ENCODE measurements around the gene PLCL1. TPM values are rescaled to one million over a fixed set of nuclear protein-coding genes. Genes with fewer than 3 reads are reported as not detected.
"Not testable (repeated sequence)": the region's sequence is repeated elsewhere in the genome, so short reads cannot be mapped to it uniquely, and the experiment has no call there.

PLCL1 gene
- total and polyA plus RNA-seq, 7 donors = 4.3 to 25.4 (median 12.6) TPM

- Histone ChIP-seq H3K36me3 (ENCODE audit: insufficient read depth in 1 of 2, low read depth in 1 of 2) (no peaks in the 10 kb centered on the region), H3K4me3 (no peak overlapping the region), H3K27me3 (ENCODE audit: insufficient read depth in 3 of 3, low read length in 2 of 3) (no peaks in the 10 kb centered on the region), H3K9me3 (no peaks in the 10 kb centered on the region), H3K27ac (no peak overlapping the region), H3K4me1 (no peaks in the 10 kb centered on the region)
- 2 to 16% (median 9%) methylated on average over 1 of the region's 1 CpG for WGBS, 3 donors
- DNase-seq (no peak), ATAC-seq (no peak)
- TF ChIP-seq CTCF (IDR thresholded peaks at IDR 0.05) = no peak
- intact Hi-C loops (cut with DNase I) = no loop called here
These were observed 387.3 kb downstream of the PLCL1 start for GRCh38 chr2:198191651-198192050.

- 71 to 84% (median 72%) methylated on average over 7 of the region's 7 CpGs for WGBS, 3 donors
- H3K36me3 ChIP-seq (ENCODE audit: insufficient read depth in 1 of 2, low read depth in 1 of 2); H3K9me3 ChIP-seq; H3K27ac ChIP-seq; ATAC-seq; H3K27me3 ChIP-seq (ENCODE audit: insufficient read depth in 3 of 3, low read length in 2 of 3); H3K4me3 ChIP-seq; DNase-seq; H3K4me1 ChIP-seq; intact Hi-C loops (cut with DNase I): not testable (repeated sequence)
These were observed 392.2 kb downstream of the PLCL1 start for GRCh38 chr2:198196556-198196955.

Other genes starting within 250 kb of the PLCL1 start
- gene RFTN2, start 129.0 kb upstream of the PLCL1 start, total RNA-seq = 1 to 10 TPM in 3 of 4 donors, under 1 TPM in 1; 0.92 to 5.4 (median 2.2) TPM
- under 1 TPM; 0.57 to 0.64 (median 0.61) TPM for gene RFTN2, start 129.0 kb upstream of the PLCL1 start, polyA plus RNA-seq
- gene MARS2, start 99.2 kb upstream of the PLCL1 start, total RNA-seq = 10 to 100 TPM in 1 of 4 donors, 1 to 10 TPM in 3; 5.9 to 12.6 (median 7.3) TPM
- gene MARS2, start 99.2 kb upstream of the PLCL1 start, polyA plus RNA-seq = 10 to 100 TPM in 1 of 3 donors, 1 to 10 TPM in 2; 4.0 to 15.0 (median 9.2) TPM
- gene BOLL, start 19.3 kb upstream of the PLCL1 start, total RNA-seq = 1 to 10 TPM; 3.3 to 6.5 (median 4.1) TPM
- 1 to 10 TPM in 2 of 3 donors, under 1 TPM in 1; 0.47 to 2.9 (median 1.5) TPM for gene BOLL, start 19.3 kb upstream of the PLCL1 start, polyA plus RNA-seq